Measurements from ENCODE around the gene CFAP77.

DNA sequence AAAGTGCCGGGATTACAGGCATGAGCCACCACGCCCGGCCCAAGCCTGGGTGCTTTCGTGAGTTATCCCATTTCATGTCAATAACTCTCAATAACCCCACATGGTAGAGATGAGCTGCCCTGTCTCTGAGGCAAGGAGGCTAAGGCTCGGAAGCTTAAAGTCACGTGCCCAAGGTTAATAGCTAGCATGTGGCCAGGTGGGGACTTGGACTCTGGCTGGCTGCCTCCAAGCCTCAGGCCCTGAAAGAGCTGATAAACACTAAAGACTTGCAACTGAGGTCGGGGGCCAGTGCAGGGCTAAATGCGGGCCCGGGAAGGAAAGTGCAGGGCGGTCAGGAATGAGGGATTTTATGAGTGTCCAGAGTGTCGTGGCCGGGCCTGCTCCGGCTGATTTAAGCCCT, 141.5 kb downstream of the CFAP77 start:
- TF ChIP-seq, protein P1, sequence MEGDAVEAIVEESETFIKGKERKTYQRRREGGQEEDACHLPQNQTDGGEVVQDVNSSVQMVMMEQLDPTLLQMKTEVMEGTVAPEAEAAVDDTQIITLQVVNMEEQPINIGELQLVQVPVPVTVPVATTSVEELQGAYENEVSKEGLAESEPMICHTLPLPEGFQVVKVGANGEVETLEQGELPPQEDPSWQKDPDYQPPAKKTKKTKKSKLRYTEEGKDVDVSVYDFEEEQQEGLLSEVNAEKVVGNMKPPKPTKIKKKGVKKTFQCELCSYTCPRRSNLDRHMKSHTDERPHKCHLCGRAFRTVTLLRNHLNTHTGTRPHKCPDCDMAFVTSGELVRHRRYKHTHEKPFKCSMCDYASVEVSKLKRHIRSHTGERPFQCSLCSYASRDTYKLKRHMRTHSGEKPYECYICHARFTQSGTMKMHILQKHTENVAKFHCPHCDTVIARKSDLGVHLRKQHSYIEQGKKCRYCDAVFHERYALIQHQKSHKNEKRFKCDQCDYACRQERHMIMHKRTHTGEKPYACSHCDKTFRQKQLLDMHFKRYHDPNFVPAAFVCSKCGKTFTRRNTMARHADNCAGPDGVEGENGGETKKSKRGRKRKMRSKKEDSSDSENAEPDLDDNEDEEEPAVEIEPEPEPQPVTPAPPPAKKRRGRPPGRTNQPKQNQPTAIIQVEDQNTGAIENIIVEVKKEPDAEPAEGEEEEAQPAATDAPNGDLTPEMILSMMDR (IDR thresholded peaks at IDR 0.05), result no peak
- TF ChIP-seq POLR2A (IDR thresholded peaks at IDR 0.05), result no peak
